Neural crest cell (in vitro differentiated cells): Measurements from ENCODE around the gene SLC26A8. TPM values are rescaled to one million over a fixed set of nuclear protein-coding genes. Genes with fewer than 3 reads are reported as not detected.
A peak's percentile ranks its signal among the peaks of the same experiment; 100 is the strongest.

Experiments used
- DNase-seq: peaks from one replicate; pipeline ENCODE4 v3.0.0; 2021; ENCODE audit warnings: low read depth, mixed read lengths, low spot score
- H3K27ac Mint-ChIP-seq: one replicate; pipeline ENCODE4 v1.8.0; 2021; ENCODE audit warnings: mild to moderate bottlenecking, mixed read lengths; ENCODE audit not compliant: unreplicated experiment
- H3K27me3 Mint-ChIP-seq: 2 replicates; pipeline ENCODE4 v1.8.0; 2021; ENCODE audit warnings: low read depth, mild to moderate bottlenecking, mixed read lengths
- H3K36me3 Mint-ChIP-seq: 2 replicates; pipeline ENCODE4 v1.8.0; 2021; ENCODE audit warnings: low read depth, mild to moderate bottlenecking, mixed read lengths
- H3K4me1 Mint-ChIP-seq: 2 replicates; pipeline ENCODE4 v1.8.0; 2021; ENCODE audit warnings: mixed read lengths
- H3K4me3 Mint-ChIP-seq: one replicate; pipeline ENCODE4 v1.8.0; 2021; ENCODE audit warnings: mild to moderate bottlenecking, mixed read lengths
- H3K9me3 Mint-ChIP-seq: 2 replicates; pipeline ENCODE4 v1.8.0; 2021; ENCODE audit warnings: mixed read lengths
- CTCF ChIP-seq: fragments of 200-600 bp; sonication (generic); conservative IDR thresholded peaks from 2 replicates; pipeline ENCODE4 v1.5.0; 2021; ENCODE audit warnings: antibody characterized with exemption, mild to moderate bottlenecking
- total RNA-seq: library from RNA; stranded (reverse); gene quantifications from 2 replicates; pipeline ENCODE4 v1.2.1, GENCODE V29; 2021

SLC26A8 gene
- total RNA-seq, 1 donor from 2014 or later, result 0.33 TPM

GRCh38 chr6:35931120-35931561 is 93.3 kb downstream of the SLC26A8 start:
- DNase-seq, result no peak

GRCh38 chr6:35929601-35930000 is 94.8 kb downstream of the SLC26A8 start:
- DNase-seq, result no peak
- Mint-ChIP-seq H3K4me1 (peaks cover 7% of the 10 kb centered on the region), H3K27ac (no peak overlapping the region), H3K27me3 (peaks cover 19% of the 10 kb centered on the region), H3K9me3 (no peaks in the 10 kb centered on the region), H3K36me3 (peaks cover 2% of the 10 kb centered on the region), H3K4me3 (no peak overlapping the region)
- TF ChIP-seq CTCF, result no peak

More at GRCh38 chr6:35931120-35931561, 93.3 kb downstream of the SLC26A8 start:
- Mint-ChIP-seq H3K4me1 (peaks cover 7% of the 10 kb centered on the region), H3K4me3 (no peak overlapping the region), H3K27me3 (peaks cover 21% of the 10 kb centered on the region), H3K27ac (no peak overlapping the region), H3K36me3 (peaks cover 2% of the 10 kb centered on the region), H3K9me3 (no peaks in the 10 kb centered on the region)
- TF ChIP-seq CTCF, result no peak

GRCh38 chr6:35926509-35927215 is 97.8 kb downstream of the SLC26A8 start:
- H3K9me3 Mint-ChIP-seq, result no peaks in the 10 kb centered on the region
- no peak for TF ChIP-seq CTCF

GRCh38 chr6:35925961-35926360 is 98.5 kb downstream of the SLC26A8 start:
- no peak for TF ChIP-seq CTCF
- Mint-ChIP-seq H3K27me3 (peaks cover 12% of the 10 kb centered on the region), H3K9me3 (no peaks in the 10 kb centered on the region), H3K36me3 (no peaks in the 10 kb centered on the region), H3K4me3 (no peak overlapping the region), H3K4me1 (peaks cover 10% of the 10 kb centered on the region), H3K27ac (no peak overlapping the region)
- DNase-seq, result no peak

More at GRCh38 chr6:35926509-35927215, 97.8 kb downstream of the SLC26A8 start:
- H3K4me1 Mint-ChIP-seq, result peaks cover 7% of the 10 kb centered on the region
- H3K27ac Mint-ChIP-seq, result no peak overlapping the region
- H3K36me3 Mint-ChIP-seq, result no peaks in the 10 kb centered on the region
- peaks cover 13% of the 10 kb centered on the region for H3K27me3 Mint-ChIP-seq
- no peak for DNase-seq
- no peak overlapping the region for H3K4me3 Mint-ChIP-seq

- no peak for DNase-seq
- no peaks in the 10 kb centered on the region for H3K9me3 Mint-ChIP-seq
- H3K27me3 Mint-ChIP-seq, result peaks cover 3% of the 10 kb centered on the region
- H3K4me1 Mint-ChIP-seq, result peaks cover 12% of the 10 kb centered on the region
- TF ChIP-seq CTCF, result no peak
- no peak overlapping the region for H3K27ac Mint-ChIP-seq
- H3K4me3 Mint-ChIP-seq, result peak overlapping the region; percentile 79
- no peaks in the 10 kb centered on the region for H3K36me3 Mint-ChIP-seq
These were observed 100.3 kb downstream of the SLC26A8 start for GRCh38 chr6:35924146-35924545.
